ENCODE results near the gene ZDHHC14.

Gene ZDHHC14

DNA sequence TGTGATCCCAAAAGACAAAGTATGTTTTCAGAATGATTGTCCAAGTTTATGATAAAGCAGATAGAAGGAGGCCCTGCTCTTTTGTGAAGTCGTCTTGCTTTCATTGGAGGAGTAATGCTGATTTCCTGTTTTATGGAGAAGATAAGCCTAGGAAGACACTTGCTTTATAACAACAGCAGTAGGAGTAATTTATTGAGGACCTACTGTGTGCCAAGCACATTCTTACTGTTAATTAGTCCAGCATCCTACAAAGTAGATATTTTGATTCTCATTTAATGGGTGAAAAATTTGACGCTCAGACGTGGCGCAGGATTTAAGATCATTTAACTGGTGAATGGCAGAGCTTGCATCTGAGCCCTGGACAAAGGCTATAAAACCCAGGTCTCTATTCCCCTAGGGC lies 87.6 kb downstream of the ZDHHC14 start:
- no peak for DNase-seq

DNA sequence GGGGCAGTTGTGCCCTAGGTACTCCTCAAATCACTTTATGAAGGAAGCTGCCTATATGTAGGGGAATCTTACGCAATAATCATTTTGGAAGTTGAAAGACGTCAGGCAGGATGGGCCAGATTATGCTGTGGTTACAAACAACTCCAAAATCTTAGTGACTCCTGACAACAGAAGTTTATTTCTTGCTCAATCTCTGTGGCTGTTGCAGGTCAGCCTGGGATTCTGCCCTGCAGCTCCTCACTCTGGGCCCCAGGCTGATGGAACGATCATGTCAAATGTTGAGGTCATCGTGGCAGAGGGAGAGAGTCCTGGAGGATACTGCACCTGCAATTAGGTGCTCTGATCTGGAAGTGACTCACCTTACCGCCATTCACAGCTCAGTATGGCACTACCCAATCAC lies 88.4 kb downstream of the ZDHHC14 start:
- no peak for DNase-seq

DNA sequence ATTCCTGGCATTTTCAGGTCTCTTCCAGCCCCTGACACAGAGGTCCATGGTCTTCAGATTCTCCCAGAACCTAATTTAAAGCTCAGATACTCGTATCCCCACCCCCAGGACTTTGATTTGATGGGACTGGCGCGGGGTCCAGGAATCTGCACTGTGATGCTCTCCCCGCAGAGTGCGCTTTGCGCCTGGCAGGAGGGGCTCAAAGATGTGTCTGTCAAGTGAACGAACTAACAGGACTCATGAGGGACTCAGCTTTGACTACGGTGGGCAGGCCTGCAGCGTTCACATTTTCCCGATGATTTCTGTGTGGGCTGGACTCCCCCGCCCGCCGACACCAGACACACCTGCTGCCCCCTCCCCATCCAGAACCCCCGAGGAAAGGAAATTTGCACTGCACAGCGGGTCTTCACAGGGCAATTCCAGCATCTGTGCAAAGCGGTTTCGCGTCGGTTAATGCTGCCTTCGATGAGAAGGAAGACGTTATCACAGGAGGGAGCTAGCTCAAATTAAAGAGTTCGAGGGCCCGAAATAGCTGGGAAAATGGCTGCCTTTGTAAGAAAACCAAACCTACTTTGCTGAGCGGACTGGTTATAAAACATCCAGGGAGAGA lies 90.2 kb downstream of the ZDHHC14 start:
- DNase-seq, result no peak

DNA sequence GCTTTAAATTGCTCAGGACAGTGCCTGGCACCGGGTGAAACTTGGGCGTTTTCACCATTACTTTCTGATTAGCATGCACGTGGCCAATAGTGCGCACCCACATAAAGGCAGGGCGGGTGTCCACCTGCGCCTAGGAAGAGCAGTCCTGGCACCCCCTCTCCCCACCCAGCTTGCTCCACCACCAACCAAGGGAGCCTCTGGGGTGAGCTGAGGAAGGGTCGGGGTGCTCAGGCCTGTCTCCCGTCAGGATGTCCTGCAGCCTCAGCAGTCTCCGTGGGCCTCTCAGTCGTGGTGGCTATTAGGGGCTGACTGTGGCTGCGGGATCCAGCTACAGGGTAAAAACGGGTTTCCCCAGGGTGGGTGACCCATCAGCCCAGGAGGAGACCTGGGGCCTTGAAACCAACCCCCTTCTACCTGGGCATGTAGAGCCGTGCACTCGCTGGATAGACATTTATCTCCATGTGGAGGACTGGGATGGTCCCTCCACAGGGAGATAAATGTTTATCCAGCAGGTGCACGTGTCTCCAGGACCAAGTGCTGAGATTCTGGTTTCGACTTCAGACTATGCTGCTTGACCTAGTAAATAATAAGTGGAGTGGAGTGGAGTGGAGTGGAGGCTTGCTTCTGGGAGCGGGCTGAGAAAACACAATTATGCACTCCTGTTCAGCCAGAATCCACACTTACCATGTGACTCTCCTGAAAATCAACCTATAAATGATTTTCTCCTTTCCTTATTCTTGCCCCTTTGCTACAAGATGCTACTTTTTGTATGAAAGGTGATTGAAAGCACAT lies 91.1 kb downstream of the ZDHHC14 start:
- no peak for DNase-seq

DNA sequence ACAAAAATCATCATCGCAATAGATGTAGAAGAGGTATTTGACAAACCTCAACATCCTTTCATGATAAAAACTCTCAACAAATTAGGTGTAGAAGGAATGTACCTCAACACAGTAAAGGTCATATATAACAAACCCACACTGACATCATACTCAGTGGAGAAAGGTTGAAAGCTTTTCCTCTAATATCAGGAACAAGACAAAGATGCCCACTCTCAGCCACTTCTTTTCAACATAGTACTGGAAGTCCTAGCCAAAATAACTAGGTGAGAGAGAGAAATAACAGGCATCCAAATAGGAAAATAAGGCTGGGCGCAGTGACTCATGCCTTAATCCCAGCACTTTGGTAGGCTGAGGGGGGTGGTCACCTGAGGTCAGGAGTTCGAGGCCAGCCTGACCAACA lies 95.8 kb downstream of the ZDHHC14 start:
- no peak for DNase-seq

DNA sequence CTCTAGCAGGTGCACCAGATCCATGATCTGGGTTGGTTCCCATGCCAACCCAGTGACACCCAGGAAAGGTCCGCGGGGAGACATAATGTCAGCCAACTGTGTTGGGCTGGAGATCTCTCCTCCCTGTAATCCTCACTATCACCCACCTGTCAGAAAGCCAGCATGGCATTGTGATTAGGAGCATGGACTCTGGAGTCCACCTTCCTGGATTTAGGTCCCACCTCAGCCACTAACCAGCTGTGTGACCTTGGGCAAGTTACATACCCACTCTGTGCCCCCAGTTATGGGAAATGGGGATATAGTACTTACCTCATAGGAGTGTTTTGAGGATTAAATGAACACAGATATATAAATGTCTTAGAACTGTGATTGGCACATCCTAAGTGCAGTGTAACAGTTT lies 97.9 kb downstream of the ZDHHC14 start:
- no peak for DNase-seq

DNA sequence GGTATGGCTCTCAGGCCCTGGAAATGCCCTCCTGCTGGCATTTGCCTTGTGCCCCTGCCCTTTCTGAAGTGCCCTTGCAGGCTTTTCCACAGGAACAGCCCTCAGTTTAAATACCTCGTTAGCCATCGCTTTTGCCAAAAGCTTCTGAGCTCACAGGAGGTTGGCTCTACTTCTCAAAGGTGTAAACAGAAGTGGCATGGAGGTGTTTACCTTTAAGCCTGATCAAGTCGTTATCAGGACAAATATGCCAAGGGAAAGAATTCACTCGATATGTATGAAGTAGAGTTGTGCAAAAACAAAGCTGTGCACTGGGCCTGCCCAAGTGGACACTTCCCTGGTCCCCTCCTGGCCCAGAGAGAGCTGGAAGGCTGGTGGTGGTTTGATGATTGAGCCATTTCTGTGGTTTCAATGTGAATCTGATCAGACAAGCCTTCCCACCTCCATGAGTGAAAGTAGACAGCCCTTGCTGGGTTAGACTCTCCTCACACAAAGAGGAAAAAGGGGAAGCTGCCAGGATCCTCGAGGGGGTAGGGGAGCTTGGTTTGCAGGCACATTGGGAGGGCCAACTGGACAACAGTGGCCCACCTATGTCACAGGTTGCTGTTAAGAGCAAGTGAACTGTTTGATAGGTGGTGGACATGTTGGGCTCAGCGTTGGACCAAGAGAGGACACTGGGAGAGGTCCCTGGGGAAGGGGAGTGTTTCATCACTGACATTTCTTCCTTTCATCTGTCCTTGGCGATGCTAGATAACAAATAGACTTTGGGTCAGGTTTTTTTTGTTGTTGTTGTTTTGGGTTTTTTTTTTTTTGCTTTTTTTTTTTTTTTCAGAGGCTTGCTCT lies 98.7 kb downstream of the ZDHHC14 start:
- DNase-seq, result no peak

DNA sequence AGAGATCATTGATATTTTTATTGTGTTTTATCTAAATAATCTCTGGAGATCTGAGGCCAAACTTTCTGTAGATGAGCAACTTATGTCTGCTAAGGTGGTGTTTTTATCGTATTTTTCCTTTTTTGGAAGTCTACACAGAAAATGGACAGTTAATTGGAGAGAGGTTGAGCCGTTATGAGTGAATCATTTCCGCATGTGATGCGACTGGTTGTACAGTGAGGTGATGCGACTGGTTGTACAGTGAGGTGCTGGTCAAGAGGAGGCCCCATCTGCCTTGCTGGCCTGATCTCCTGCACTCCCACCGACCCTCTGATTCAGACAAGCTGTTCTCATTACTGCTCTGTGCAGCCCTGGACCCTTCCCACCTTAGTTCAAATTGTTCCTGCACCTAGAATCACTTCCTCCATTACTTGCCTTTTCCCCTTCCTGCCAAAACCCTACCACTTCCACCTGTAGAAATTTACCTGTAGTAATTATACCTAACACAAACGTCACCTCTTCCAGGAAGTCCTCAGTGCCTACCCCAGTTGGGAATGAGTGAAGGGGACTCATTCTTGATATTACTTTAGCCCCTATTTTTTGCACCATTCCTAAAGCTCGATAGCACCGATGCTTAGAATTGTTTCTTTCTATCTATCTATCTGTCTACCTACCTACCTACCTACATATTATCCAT lies 100.3 kb downstream of the ZDHHC14 start:
- DNase-seq, result no peak

DNA sequence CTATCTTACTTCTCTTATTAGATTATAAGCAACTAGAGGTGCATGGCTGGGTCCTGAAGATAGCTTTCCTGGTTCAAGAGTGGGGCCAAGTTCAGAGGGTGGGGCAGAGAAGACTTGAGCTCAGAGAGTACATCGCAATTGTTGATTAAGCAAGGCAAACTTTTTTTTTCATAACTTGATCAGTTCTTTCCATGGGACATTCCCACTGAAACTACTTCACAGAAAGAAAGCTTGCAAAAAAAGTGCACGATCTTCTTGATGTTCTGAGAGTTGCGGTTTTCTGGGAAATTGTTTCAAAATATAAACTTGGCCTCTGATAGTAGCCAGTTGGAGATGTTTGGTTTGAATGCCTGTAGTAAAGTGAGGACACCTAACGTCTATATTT lies 100.9 kb downstream of the ZDHHC14 start:
- DNase-seq, result no peak

DNA sequence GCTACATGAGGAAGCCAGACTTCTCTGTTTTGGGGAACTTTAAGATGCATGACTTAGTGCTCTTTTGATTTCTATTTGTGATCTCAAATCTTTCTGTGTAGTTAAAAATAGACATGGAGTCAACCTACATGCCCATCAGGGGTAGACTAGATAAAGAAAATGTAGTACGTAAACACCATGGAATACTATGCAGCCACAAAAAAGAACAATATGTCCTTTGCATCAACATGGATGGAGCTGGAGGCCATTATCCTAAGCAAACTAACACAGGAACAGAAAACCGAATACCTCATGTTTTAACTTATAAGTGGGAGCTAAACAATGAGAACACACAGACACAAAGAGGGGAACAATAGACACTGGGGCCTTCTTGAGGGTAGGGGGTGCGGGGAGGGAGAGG lies 102.8 kb downstream of the ZDHHC14 start:
- DNase-seq, result no peak

DNA sequence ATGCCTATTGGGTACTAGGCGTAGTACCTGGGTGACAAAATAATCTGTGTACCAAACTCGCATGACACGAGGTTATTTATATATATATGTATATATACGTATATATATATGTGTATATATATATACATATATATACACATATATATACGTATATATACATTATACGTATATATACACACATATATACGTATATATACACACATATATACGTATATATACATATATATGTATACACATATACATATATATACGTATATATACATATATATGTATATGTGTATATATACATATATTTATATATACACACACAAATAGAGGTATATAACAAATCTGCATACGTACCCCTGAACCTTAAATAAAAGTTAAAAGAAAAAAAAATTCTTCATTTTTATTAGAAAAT lies 103.2 kb downstream of the ZDHHC14 start:
- no peak for DNase-seq

DNA sequence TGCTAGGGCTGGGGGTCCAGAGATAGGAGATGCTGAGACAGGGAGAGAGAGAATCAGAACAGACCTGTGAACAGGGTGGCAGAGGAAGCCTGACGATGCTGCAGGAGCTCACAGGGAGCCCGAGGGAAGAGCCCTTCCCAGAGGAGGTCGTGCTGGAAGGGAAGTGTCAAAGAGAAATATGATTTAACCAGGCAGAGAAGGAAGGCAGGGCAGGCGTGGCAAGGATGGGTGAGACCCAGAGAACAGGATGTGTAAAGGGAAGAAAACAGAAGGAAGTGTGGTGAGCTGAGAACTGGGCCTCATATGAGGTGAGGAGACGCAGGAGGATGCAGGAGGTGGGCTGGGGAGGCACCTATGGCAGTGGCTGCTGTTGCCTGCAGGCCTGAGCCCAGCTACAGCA lies 105.6 kb downstream of the ZDHHC14 start:
- peak; percentile 7 for DNase-seq

DNA sequence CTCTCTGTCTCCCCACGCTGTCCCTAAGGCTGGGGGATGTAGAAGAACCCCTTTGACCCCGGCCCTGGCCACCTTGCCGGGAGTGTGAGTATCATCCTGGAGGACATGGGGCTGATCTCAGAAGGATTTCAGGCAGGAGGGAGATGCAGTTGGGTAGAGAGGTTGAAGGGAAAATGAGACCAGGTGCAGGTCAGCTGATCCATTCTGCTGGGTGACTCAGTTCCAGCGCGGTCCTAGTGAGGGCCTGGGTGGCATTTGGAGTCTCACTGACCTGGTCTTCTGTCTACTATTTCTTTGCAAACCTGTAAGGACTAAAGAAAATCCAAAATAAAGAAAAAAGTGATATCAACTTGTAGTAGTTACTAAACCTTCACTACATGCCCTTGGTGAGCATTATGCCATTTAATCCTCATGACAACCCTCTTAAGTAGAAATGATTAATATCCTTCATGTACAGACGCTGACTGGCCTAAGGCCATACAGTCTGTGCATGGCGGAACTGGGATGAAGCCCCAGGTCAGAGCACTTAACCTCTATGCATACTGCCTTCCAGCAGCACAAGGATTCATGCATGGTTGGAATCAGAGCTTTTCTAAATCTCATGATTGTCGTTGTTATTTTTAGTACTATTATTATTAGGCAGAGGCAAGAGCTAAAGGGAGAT lies 106.3 kb downstream of the ZDHHC14 start:
- DNase-seq, result no peak

DNA sequence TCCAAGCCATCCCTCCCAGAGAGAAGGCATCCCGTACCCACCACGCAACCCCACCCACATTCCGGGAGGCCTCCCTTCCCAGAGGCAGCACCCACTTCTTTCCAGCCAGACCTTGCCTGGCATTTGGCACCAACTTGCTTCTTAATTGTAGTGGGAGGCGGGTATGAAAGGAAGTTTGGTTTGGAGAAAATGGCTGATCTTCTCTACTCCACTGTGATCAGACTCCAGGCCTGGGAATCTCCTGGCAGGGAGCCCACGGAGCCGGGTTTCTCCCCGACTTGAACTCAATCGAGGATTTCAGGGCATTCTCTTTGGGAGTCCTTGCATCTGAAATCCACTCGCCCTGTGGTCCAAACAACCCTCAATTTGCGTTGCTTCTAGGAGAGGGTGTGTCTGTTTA lies 107.1 kb downstream of the ZDHHC14 start:
- DNase-seq, result no peak

DNA sequence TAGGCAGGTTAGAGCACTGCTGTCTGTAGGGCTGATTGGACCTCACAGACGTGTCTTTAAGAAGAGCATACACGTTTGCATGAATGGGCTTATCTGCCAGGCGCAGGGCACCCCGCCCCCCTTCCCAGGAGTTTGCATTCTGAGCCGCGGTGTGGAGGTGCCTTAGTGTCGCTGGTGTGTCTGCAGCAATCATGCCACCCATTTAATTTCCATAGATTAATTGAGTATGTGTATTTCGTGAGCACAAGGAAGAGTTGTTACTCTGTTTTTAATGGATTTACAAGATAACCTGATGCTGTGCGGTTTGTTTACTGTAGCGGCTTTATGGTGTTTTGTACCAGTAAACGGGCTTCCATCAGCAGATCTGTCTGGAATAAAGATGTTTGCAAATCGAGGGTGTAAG lies 107.7 kb downstream of the ZDHHC14 start:
- no peak for DNase-seq

DNA sequence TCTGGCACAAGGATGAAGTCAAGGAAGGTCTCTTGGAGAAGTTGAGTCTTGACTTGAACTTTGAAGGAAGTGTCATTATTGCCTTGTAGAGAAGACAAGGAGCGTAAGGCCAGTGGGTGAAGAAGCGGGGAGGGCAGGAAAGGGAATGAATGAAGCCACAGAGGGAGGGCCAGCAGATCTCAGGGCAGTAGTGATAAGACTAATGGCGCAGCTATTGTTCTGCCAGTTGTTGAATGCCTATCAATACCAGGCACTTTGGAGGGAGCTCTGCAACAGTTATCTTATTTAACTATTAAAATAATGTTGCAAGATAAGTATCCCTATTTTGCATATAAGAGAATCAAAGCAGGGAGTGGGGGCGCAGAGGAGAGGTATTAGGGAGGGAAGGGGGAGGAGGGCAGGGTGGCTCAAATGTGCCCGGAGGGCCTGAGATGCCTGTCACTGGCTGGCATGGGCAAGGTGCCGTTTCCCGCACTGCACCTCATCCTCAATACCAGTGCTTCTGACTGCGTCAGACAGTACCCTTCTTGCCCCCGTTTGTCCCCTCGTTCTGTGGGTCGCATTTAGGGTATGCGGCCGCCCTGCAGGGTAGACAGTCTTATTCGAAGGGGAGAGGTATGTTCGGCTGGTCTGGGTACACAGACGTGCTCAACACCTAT lies 109.8 kb downstream of the ZDHHC14 start:
- DNase-seq, result no peak

DNA sequence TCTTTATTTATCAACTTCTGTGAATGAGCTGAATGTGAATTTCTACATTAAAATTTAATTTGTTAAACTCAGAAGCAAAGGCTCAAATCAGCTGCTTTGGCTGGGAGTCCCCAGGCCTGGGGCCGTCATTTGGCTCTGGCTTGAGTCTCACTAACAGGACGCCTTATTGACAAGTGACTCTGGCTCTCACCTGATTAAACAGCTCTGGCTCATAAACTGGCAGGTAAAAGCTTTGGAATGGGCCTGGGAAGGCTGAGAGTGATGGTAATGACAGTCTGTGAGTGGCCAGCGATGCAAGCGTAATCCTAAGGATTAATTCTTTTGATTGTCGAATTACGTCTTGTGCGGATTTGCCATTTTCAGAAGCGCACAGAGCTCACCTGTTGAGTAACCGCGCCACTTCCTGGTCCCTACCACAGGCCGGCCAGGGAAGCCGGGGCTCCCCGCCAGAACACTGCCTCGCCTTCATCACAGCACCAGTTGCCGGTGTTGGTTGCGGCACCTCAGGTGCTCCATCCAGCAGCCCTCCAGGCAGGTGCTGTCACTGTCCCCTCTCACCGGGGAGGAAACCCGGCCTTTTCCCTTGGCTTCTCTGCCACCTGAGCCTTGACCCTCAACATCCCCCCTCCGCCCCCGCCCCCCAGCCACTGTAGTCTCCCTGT lies 110.7 kb downstream of the ZDHHC14 start:
- no peak for DNase-seq

DNA sequence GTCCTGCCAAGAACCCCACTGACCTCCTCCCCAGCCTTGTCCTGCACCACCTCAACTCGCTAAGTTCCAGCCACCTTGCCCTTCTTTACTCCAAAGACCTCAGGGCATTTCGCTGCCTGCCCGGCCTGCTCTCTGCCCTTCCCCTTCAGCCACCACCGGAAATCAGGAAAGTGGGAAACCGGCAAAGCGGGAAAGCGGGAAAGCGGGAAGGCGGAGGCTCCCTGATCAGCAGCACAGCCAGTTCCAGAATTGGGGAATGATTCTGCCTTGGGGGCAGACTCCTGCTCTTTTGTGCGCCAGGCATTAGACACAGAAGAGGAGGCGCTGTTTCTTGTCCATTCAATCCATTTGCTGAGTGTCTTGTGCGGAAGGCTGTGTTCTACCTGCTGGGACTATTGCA lies 111.3 kb downstream of the ZDHHC14 start:
- DNase-seq, result no peak

DNA sequence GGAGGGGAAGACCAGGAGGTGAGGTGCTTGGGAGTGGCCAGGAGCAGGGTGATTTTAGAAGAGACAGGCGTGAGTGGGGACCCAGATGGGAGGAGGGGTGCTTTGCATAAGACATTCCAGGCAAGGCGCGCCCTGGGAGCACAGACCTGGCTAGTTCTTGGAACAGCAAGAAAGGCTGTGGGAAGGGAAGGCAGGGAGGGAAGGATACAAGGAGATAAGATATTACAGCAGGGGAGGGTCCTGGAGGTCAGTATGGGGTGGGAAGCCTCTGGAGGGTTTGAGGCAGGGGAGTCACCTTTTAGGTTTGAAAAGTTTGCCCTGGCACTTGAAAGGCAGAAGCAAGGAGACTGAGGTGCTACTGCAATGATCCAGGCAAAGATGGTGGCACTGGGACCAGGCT lies 111.8 kb downstream of the ZDHHC14 start:
- DNase-seq, result no peak

DNA sequence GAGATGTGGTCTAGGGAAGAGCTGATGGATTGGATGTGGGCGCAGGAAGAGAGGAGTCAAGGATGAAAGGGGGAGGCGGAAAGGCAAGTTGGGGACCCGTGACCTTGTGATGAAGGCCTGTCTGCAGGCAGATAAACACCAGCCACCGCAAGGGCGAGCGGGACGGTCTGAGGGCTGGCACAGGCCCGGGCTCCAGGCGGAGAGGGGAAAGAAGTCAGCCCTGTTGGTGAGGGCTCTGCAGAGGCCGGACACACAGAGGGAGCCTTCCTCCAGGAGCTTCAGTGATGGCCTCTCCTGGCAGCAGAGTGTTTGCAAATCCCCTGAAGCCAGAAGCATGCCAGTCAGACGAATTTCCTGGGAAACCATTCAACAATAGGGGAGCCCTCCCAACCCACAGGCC lies 112.2 kb downstream of the ZDHHC14 start:
- no peak for DNase-seq

DNA sequence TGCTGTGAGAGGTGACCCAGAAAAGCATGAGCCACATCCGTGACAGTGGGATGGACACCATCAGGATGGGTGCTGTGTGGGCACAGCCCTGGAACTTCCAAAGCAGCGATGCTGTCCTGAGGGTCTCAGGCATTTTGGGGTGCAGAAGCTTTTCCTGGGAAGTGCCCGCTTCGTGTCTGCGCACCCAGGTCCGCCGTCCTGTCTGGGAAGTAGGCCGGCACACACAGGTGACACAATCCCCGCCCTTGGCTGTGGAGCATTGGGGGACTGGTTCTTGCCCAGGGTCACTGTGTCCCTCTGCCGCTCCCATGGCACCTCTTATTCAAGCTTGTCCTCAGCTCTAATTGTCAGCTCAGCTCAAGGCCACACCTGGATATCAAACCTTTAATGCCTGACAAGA lies 112.6 kb downstream of the ZDHHC14 start:
- no peak for DNase-seq
